Hepatocyte (in vitro differentiated cells): ENCODE measurements around the gene ZNF787. TPM values are rescaled to one million over a fixed set of nuclear protein-coding genes. Genes with fewer than 3 reads are reported as not detected.

Experiments
- DNase-seq: peaks from one replicate; pipeline ENCODE4 v3.0.0-alpha.2; 2016; ENCODE audit warnings: low spot score
- H2AFZ ChIP-seq: fragments of 200-600 bp; sonication (generic); 2 replicates; pipeline ENCODE4 v1.6.0; 2016; ENCODE audit warnings: antibody characterized with exemption, mild to moderate bottlenecking
- H3K27ac ChIP-seq: fragments of 200-600 bp; sonication (generic); 2 replicates; pipeline ENCODE4 v1.5.1; 2016; ENCODE audit warnings: mild to moderate bottlenecking
- H3K27me3 ChIP-seq: fragments of 200-600 bp; sonication (generic); 2 replicates; pipeline ENCODE4 v1.6.1; 2016
- H3K36me3 ChIP-seq: fragments of 200-600 bp; sonication (generic); replicated peaks from 2 replicates; pipeline ENCODE4 v1.5.1; 2016; ENCODE audit warnings: low read depth; ENCODE audit not compliant: insufficient read depth
- H3K4me1 ChIP-seq: fragments of 200-600 bp; sonication (generic); 2 replicates; pipeline ENCODE4 v1.5.1; 2016; ENCODE audit warnings: mild to moderate bottlenecking, moderate library complexity; ENCODE audit not compliant: insufficient read depth
- H3K4me2 ChIP-seq: fragments of 200-600 bp; sonication (generic); 2 replicates; pipeline ENCODE4 v1.6.0; 2016
- H3K4me3 ChIP-seq: fragments of 200-600 bp; sonication (generic); 2 replicates; pipeline ENCODE4 v1.5.1; 2016; ENCODE audit warnings: mild to moderate bottlenecking
- H3K79me2 ChIP-seq: fragments of 200-600 bp; sonication (generic); 2 replicates; pipeline ENCODE4 v1.6.0; 2017; ENCODE audit warnings: mild to moderate bottlenecking
- H3K9me2 ChIP-seq: fragments of 200-600 bp; sonication (generic); replicated peaks from 2 replicates; pipeline ENCODE4 v1.6.0; 2017; ENCODE audit warnings: mild to moderate bottlenecking; ENCODE audit not compliant: insufficient read depth
- H3K9me3 ChIP-seq: fragments of 200-600 bp; sonication (generic); 2 replicates; pipeline ENCODE4 v1.5.1; 2016; ENCODE audit warnings: low read depth, mild to moderate bottlenecking
- H4K20me1 ChIP-seq: fragments of 200-600 bp; sonication (generic); 2 replicates; pipeline ENCODE4 v1.6.0; 2016; ENCODE audit warnings: mild to moderate bottlenecking; ENCODE audit not compliant: insufficient read depth, poor library complexity, severe bottlenecking
- EZH2 ChIP-seq: fragments of 200-600 bp; sonication (generic); IDR thresholded peaks from 2 replicates; pipeline ENCODE4 v1.6.1; 2016; ENCODE audit warnings: antibody characterized with exemption, mild to moderate bottlenecking, borderline replicate concordance
- EZH2phosphoT487 ChIP-seq: fragments of 200-600 bp; sonication (generic); IDR thresholded peaks from one replicate; pipeline ENCODE4 v1.6.1; 2018; ENCODE audit warnings: antibody characterized with exemption, mild to moderate bottlenecking, low read depth, moderate library complexity; ENCODE audit not compliant: unreplicated experiment, severe bottlenecking
- WGBS: methylation state at CpG from one replicate; pipeline ENCODE4 v1.1.6; 2016; ENCODE audit warnings: low lambda C conversion rate; ENCODE audit errors: missing lambda C conversion rate; 5-methylcytosine and 5-hydroxymethylcytosine counted together
- polyA plus RNA-seq: library from polyadenylated mRNA; unstranded; fragments of >200 nt; fragmentation: Nextera tagmentation; extraction: Ambion mirVana; gene quantifications from 2 replicates; pipeline ENCODE4 v1.2.1, GENCODE V29; 2016
- total RNA-seq: library from RNA; depleted of rRNA; stranded (reverse); fragments of >200 nt; gene quantifications from 2 replicates; pipeline ENCODE4 v1.2.3, GENCODE V29; 2014
- TF ChIP-seq, protein P1 (sequence below): fragments of 200-600 bp; sonication (generic); IDR thresholded peaks from 2 replicates; pipeline ENCODE4 v1.5.1; 2016; ENCODE audit warnings: antibody characterized with exemption, mild to moderate bottlenecking; ENCODE audit not compliant: poor library complexity

ZNF787 gene
- total and polyA plus RNA-seq, 2 experiments from 2014 or later = 23.5 to 24.9 TPM

DNA sequence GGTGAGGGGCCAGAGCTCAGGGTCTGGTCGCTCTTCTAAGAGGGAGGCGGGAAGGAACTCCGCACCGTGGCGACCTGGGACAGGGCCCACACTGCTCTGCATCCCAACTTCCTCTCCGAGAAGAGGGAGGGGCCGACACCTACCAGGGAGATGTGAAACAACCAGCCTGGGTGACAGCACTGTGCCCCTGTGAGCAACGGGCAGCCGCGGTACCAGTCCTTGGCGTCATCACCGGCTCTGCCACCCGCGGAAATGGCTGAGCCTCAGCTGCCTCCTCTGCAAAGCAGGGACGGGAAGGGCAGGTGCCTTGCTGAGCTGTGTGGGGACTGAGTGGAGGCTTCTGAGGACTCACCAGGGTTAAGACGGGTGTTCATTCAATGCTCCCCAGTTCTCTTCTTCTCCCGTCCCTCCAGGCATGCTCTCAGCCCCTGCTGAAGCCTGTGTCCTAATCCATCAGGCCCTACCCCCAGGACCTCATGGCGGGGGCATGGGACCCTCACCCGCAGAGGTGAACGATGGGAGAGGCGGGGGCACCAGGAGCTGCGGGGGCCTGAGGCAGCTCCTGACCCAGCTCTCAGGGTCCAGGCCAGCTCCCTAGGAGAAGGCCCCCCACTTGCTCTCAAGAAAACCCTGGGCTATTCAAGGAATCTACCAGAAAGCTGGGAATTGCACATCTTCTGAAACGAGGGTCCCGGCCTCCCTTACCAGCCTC lies 9.3 kb downstream of the ZNF787 start:
- TF ChIP-seq EZH2 (no peak), EZH2phosphoT487 (no peak)
- TF ChIP-seq, protein P1, sequence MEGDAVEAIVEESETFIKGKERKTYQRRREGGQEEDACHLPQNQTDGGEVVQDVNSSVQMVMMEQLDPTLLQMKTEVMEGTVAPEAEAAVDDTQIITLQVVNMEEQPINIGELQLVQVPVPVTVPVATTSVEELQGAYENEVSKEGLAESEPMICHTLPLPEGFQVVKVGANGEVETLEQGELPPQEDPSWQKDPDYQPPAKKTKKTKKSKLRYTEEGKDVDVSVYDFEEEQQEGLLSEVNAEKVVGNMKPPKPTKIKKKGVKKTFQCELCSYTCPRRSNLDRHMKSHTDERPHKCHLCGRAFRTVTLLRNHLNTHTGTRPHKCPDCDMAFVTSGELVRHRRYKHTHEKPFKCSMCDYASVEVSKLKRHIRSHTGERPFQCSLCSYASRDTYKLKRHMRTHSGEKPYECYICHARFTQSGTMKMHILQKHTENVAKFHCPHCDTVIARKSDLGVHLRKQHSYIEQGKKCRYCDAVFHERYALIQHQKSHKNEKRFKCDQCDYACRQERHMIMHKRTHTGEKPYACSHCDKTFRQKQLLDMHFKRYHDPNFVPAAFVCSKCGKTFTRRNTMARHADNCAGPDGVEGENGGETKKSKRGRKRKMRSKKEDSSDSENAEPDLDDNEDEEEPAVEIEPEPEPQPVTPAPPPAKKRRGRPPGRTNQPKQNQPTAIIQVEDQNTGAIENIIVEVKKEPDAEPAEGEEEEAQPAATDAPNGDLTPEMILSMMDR = no peak
- Histone ChIP-seq H2AFZ (no peak overlapping the region), H3K36me3 (no peaks in the 10 kb centered on the region)

DNA sequence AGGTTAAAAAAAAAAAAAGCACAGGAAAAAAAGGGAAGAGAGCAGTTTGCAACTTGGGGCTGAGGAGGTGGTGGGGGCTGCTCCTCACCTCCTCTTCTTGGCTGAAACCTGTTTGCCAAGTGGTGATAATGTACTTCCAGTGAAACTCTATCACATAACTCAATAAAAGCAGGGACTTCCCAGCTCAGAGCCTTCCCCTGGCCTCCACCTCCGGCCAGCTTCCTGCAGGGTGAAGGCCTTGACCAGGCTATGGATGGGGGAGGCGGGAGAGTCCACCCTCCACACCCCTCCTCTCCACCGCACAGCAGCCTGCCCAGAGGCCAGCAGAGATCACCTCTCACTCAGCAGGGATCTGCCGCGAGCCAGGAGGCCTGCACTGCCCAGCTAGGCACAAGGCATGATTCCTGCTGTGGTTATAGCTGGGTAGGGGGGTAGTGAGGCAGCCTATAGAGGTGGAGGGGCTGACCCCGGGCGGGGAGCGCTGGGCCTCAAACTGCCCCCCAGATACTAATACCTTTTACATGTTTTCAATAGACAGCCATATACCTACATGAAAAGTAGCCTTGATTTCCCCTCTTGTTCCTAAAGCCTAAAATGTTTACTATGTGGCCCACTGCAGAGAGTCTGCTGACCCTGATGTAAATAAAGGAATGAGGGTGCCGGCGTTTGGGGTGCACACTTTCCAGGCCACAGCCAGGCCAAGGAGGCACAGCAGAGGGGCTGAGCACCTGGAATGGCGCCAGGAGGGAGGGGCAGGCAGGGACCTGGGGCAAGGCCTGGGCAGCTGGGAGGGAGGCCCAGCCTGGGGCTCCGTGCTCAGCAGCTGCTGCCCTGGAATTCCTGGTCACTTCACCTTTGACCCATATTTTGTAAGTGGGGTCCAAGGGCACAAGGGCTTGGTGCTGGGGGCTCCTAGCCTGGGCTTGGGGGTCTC lies 10.3 kb downstream of the ZNF787 start:
- Histone ChIP-seq H3K9me3 (no peaks in the 10 kb centered on the region), H3K79me2 (peaks cover 97% of the 10 kb centered on the region), H3K36me3 (no peaks in the 10 kb centered on the region), H3K4me1 (peaks cover 53% of the 10 kb centered on the region), H2AFZ (no peak overlapping the region), H4K20me1 (peaks cover 93% of the 10 kb centered on the region), H3K27me3 (no peaks in the 10 kb centered on the region), H3K4me2 (peak overlapping the region; percentile 72), H3K9me2 (no peaks in the 10 kb centered on the region), H3K27ac (peak overlapping the region; percentile 89), H3K4me3 (no peak overlapping the region)
- TF ChIP-seq EZH2phosphoT487 (no peak), EZH2 (no peak)
- TF ChIP-seq, protein P1 = no peak
- DNase-seq = peak; percentile 75
- WGBS = 36% methylated on average over 12 of the region's 12 CpGs

More for the DNA sequence above, 9.3 kb downstream of the ZNF787 start:
- Histone ChIP-seq H3K4me2 (peak overlapping the region; percentile 72), H3K9me3 (no peaks in the 10 kb centered on the region), H4K20me1 (peaks cover 94% of the 10 kb centered on the region), H3K79me2 (peaks cover 97% of the 10 kb centered on the region), H3K4me3 (no peak overlapping the region), H3K27ac (peak overlapping the region; percentile 89), H3K9me2 (no peaks in the 10 kb centered on the region), H3K4me1 (peaks cover 53% of the 10 kb centered on the region), H3K27me3 (no peaks in the 10 kb centered on the region)
- WGBS = 72% methylated on average over 21 of the region's 24 CpGs
- no peak for DNase-seq

DNA sequence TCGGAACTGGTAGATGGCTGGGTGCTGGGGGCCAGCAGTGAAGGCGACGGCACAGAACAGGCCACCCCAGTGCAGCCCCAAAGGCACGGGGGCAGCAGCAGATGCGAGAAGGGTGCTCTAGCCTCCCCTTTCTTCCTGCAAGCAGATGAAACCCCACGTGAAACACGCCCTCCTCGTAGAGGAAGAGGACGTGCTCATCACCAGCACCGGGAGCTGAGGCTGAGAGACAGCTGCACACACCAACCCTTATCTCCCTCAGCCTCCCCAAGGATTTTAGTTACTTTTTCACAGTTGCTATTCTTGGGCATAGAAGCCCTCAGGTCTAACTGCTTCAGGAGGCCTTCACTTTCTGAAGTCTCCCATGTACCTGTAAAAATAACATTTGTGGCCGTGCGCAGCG lies 11.9 kb downstream of the ZNF787 start:
- peaks cover 97% of the 10 kb centered on the region for H3K79me2 ChIP-seq
- peak overlapping the region; percentile 89 for H3K27ac ChIP-seq
- H2AFZ ChIP-seq = no peak overlapping the region
- peaks cover 90% of the 10 kb centered on the region for H4K20me1 ChIP-seq
- peaks cover 54% of the 10 kb centered on the region for H3K4me1 ChIP-seq
- H3K9me2 ChIP-seq = no peaks in the 10 kb centered on the region
- WGBS = 74% methylated on average over 13 of the region's 13 CpGs
- H3K4me2 ChIP-seq = peak overlapping the region; percentile 73
- H3K4me3 ChIP-seq = no peak overlapping the region
- no peaks in the 10 kb centered on the region for H3K27me3 ChIP-seq
- no peak for TF ChIP-seq EZH2
- TF ChIP-seq EZH2phosphoT487 = no peak
- TF ChIP-seq, protein P1 = no peak
- H3K9me3 ChIP-seq = no peaks in the 10 kb centered on the region
- no peaks in the 10 kb centered on the region for H3K36me3 ChIP-seq
- DNase-seq = no peak
